Ovary (tissue), 3 donors: ENCODE data around the gene CYP2W1.
"Not testable (repeated sequence)": the region's sequence is repeated elsewhere in the genome, so short reads cannot be mapped to it uniquely, and the experiment has no call there.

ENCODE experiments used
- EP300 ChIP-seq: sonication (generic); formaldehyde crosslinking; IDR thresholded peaks from one replicate; pipeline ENCODE4 v1.6.1; 2017; ENCODE audit warnings: antibody characterized with exemption
- POLR2A ChIP-seq: fragments of 450-650 bp; IDR thresholded peaks from one replicate; pipeline ENCODE4 v1.6.1; 2017; ENCODE audit warnings: antibody characterized with exemption, mild to moderate bottlenecking, moderate library complexity
- TF ChIP-seq, protein P1 (sequence below), 3 donors: fragments of 450-650 bp in 2 of 3; fragments of 200-600 bp in 1 of 3; IDR thresholded peaks; one replicate each; pipeline versions ENCODE4 v1.5.1 to v1.8.0; 2016 to 2022; ENCODE audit warnings: antibody characterized with exemption in 3 of 3, mild to moderate bottlenecking in 1 of 3
- donor health status: DM: no; HTN: no; CAD: no.

DNA sequence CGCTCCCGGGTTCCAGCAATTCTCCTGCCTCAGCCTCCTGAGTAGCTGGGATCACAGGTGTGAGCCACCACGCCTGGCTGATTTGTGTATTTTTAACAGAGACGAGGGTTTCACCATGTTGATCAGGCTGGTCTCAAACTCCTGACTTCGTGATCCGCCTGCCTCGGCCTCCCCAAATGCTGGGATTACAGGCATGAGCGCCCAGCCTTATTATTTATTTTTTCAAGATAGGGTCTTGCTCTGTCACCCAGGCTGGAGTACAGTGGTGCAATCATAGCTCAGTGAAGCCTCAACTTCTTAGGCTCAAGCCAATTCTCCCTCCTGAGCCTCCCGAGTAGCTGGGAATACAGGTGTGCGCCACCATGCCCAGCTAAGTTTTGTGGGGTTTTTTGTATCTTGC is 23.2 kb upstream of the CYP2W1 start:
- TF ChIP-seq POLR2A, EP300: not testable (repeated sequence)
- TF ChIP-seq, protein P1, sequence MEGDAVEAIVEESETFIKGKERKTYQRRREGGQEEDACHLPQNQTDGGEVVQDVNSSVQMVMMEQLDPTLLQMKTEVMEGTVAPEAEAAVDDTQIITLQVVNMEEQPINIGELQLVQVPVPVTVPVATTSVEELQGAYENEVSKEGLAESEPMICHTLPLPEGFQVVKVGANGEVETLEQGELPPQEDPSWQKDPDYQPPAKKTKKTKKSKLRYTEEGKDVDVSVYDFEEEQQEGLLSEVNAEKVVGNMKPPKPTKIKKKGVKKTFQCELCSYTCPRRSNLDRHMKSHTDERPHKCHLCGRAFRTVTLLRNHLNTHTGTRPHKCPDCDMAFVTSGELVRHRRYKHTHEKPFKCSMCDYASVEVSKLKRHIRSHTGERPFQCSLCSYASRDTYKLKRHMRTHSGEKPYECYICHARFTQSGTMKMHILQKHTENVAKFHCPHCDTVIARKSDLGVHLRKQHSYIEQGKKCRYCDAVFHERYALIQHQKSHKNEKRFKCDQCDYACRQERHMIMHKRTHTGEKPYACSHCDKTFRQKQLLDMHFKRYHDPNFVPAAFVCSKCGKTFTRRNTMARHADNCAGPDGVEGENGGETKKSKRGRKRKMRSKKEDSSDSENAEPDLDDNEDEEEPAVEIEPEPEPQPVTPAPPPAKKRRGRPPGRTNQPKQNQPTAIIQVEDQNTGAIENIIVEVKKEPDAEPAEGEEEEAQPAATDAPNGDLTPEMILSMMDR (IDR thresholded peaks at IDR 0.05): not testable (repeated sequence)
